HG02884 (cell line): ENCODE data around the gene PLPPR1.
A peak's percentile ranks its signal among the peaks of the same experiment; 100 is the strongest.
"Not testable (repeated sequence)": the region's sequence is repeated elsewhere in the genome, so short reads cannot be mapped to it uniquely, and the experiment has no call there.

Experiments
- ATAC-seq: cut with Tn5 transposase; IDR thresholded peaks from one replicate; pipeline ENCODE4 v1.9.1; 2021; ENCODE audit warnings: mild to moderate bottlenecking, moderate library complexity; ENCODE audit not compliant: unreplicated experiment

The PLPPR1 gene

DNA sequence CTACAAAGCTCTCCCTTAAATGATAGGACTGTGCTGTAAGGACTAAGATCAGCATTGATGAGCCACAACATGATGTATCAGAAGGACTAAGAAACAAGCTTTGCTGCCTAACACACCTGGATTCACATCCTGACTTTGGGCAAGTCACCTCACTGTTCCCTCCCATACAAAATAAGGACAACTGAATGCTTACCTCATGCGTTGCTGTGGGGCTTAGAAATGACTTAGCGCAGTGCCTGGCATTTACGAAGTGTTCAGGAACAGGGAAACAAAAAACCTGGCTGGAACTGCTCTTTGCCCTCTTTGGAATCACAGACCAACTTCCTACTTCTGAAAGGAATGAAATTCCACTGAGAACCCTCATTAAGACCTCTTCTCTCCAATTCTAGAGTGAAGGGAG is 242.6 kb downstream of the PLPPR1 start:
- no peak for ATAC-seq

DNA sequence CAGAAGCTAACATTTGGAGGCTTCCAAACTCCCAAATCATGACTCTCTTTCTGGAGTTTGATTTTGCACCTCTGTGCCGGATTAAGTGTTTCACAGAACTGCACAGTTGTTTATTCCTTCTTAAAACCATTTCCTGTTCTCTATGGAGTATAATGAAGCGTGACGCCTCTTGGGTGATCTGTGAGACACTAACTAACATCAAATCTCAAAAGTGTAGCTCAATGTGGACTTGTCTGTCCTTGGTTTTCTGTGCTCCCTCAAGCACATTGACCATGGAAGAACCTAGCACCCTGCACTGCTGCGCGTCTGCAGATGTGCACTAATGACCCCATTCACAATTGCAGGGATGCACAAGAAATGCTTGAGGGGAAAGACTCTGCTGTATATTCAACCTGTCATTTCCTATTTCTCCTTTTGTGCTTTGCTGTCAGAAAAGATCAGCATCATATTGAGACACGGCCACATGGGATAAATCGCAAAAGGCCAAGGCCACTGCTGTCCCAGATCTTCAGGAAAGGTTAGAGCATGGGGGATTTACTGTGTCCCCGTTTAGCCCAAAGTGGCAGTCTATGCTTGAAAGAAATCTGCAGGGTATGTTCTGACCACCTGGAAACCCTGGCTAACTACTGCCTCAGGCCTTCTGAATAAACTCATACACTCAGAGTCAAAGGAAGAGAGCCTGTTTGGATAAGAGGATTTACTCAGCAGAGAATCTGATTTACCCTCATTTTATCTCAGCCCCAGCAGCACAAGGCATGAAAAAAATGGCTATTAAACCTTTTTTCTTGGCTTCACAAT is 246.6 kb downstream of the PLPPR1 start:
- ATAC-seq, result no peak

DNA sequence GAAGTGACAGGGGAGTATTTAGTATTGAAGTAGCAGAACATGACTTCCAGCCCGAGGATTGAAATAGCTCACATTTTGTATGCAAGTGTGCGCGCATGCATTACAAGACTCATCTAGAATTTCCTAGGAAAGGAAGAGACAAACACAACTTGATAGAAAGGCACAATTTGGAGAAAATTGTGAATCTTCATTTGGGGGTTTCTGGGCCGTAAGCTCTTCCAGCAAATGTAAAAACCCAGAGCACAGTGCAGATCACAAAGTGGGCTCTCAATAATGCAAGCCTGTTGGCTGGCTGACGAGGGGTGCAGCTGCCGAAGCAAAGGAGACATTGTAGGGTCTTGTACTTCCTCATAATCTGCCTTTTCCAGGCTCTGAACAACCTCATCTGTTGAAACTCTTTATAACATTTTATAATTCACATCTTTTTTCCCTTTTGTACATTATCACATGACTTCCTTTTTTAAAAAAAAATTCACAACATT is 247.3 kb downstream of the PLPPR1 start:
- no peak for ATAC-seq

DNA sequence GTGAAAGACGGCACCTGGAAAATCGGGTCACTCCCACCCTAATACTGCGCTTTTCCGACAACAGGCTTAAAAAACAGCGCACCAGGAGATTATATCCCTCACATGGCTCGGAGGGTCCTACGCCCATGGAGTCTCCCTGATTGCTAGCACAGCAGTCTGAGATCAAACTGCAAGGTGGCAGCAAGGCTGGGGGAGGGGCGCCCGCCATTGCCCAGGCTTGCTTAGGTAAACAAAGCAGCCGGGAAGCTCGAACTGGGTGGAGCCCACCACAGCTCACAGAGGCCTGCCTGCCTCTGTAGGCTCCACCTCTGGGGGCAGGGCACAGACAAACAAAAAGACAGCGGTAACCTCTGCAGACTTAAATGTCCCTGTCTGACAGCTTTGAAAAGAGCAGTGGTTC is 262.5 kb downstream of the PLPPR1 start:
- not testable (repeated sequence) for ATAC-seq

DNA sequence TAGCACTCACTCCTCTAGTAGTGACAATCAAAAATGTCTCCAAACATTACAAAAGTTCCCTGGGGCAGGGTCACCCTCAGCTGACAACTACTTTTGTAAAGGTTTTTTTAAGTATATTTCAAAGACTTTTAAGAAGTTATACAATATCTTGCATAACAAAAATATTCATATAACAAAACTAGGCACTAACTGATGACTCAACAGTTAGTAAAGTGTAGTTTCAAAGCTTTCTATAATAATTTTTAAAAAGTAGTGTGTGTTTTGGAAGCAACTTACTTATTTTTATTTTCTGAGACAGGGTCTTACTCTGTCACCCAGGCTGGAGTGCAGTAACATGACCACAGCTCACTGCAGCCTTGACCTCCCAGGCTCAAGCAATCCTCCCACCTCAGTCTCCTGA is 271.4 kb downstream of the PLPPR1 start:
- no peak for ATAC-seq

DNA sequence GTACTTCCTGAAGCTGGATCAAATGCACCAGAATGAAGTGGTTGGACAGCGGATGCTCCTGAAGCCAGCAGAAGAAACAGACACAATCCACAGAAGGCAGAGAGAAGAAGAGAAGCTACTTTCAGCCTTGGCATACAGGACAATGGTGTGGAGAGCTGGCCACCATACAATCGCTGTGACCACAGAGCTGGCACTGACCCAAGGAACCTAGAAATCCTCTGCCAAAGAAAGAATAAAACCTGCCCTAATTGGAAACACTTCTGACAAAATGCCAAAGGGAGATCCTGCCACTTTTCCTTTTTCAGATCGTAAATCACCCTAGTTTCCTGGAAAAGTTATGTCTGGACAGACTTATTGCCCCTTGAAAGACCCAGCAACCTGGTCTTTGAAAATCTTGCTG is 278.5 kb downstream of the PLPPR1 start:
- ATAC-seq, result no peak

DNA sequence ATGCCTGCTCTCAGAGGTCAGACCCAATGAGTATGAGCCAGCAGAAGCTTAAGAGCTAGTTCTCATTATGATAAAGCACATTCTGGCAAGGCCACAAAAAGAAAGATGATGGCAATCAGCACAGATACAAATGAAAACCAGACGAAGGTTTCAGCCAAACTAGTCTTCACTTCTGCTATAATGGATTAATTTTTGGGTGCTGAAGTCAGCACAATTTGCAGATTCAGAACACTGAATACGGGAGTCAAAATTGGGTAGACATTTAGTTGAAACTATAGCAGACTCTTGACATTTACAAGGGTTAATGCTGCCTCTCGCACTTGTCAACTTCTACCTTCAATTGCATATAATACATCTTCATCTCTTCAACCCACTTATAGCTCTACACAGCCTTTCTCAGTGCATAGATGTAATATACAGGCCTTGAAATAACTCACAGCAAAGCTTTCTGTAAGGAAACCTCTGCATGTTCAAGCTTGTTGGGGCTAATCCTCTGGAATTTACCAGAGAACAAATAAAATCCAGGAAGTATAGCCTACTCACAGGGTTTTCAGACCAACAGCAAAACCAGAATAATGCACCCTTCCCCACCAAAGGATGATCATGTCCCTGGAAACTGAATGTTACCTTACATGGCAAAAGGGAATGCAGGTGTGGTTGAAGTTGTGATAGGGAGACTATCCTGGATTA is 279.1 kb downstream of the PLPPR1 start:
- ATAC-seq, result no peak

DNA sequence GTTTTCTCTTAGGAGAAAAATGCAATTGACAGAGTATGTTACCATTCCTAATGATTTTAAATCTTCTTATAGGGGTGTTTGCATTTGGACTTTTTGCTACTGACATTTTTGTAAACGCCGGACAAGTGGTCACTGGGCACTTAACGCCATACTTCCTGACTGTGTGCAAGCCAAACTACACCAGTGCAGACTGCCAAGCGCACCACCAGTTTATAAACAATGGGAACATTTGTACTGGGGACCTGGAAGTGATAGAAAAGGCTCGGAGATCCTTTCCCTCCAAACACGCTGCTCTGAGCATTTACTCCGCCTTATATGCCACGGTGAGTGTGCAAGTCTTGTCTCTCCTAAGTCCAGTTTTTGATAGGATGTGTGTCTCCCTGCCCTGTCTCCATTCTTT is 280.6 kb downstream of the PLPPR1 start:
- ATAC-seq, result no peak

DNA sequence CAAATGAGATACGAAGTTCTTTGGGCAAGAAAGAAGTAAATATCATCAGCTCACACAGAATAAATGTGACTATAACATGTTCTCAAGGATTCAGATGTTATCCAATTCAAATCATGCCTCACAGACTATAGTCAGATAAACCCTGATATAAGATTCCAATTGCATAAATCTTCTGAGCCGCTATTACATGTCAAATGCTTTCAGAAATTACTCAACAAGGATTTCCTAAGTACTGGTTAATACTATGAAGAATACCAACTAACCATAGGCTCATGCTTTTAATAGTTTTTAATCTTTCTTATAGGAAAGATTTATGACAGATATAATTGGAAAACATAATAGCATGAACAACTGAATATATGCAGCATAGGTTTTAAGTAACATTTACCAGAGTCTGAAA is 282.7 kb downstream of the PLPPR1 start:
- no peak for ATAC-seq

DNA sequence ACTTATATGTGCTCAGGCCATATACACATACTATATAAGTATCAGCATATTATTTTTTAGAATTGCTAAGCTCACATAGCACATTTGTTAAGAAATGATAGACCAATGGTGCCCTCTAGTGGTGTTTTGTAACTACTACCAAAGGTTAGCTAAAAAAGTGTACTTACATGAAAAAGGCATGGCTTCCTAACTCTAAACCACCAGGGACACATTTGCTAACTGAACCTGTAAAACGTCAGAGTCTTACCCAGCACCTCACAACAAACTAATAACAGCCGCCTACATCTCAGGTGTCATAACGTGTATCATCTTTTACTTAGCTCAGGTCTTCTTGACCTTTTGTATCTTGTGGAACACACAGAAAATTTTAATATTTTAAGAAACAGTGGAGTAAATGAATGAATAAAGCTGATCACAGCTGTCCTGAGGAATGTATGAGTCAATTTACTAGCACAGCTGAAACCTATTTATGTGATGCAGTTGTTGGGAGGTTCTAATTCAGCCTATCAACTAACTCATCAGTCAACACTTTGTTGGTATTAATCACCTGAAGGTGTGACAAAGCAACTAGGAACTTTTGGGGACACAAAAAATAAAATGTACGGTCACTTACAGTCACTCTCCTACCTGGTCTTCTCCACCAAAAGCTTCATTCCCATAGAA is 283.4 kb downstream of the PLPPR1 start:
- ATAC-seq, result peak; percentile 94

DNA sequence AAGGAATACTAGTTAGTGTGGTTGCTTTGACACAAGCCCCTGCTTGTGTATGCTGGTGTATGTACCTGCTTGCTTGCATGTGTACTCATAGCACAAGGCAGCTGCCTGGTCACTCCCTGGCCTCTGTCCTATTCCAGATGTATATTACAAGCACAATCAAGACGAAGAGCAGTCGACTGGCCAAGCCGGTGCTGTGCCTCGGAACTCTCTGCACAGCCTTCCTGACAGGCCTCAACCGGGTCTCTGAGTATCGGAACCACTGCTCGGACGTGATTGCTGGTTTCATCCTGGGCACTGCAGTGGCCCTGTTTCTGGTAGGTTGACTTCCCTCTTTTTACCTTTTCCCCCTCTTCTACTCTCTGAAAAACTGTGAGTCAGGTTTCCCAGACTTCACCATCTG is 284.1 kb downstream of the PLPPR1 start:
- ATAC-seq, result no peak

DNA sequence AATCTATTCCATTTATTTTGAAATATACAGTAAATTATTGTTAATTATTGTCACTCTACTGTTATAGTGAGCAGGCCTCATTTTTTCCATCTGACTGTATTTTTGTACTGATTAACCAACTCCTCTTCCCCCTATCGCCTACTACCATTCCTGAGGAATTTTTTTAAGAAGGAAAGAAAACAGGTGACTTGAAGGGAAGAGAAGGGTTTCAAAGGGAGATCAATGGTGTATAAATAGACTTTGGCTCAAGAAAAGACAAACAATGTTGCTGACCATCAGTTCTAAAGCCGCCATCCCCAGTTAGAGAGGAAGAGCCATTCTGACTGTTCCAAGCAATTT is 286.6 kb downstream of the PLPPR1 start:
- no peak for ATAC-seq

DNA sequence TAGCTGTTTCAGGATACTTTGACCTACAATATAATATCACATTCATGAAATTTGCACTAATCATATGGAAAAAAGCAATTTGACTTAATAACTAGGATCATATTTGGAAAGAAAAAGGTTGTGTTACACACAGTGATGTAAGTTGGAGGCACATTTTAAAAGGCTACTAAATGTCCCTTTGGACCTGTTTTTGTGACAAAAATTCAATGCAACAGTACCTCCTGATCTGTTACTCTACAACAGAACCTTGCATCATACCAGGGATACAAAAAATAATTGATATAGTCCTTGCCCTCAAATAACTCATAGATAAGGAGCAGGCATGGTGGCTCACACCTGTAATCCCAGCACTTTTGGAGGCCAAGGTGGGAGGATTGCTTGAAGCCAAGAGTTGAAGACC is 289.2 kb downstream of the PLPPR1 start:
- ATAC-seq, result no peak

DNA sequence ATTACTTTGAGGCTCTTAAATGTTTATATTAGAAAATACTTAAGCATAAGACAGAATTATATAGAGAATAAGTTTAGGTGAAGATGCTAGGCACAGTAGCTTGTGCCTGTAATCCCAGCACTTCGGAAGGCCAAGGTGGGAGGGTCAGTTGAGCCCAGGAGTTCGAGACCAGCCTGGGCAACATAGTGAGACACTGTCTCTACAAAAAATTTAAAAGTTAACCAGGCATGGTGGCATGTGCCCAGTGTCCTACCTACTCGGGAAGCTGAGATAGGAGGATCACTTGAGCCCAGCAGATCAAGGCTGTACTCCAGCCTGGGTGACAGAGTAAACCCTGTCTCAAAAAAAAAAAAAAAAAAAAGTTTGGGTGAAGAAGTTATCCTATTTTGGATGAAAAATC is 294.6 kb downstream of the PLPPR1 start:
- ATAC-seq, result no peak

DNA sequence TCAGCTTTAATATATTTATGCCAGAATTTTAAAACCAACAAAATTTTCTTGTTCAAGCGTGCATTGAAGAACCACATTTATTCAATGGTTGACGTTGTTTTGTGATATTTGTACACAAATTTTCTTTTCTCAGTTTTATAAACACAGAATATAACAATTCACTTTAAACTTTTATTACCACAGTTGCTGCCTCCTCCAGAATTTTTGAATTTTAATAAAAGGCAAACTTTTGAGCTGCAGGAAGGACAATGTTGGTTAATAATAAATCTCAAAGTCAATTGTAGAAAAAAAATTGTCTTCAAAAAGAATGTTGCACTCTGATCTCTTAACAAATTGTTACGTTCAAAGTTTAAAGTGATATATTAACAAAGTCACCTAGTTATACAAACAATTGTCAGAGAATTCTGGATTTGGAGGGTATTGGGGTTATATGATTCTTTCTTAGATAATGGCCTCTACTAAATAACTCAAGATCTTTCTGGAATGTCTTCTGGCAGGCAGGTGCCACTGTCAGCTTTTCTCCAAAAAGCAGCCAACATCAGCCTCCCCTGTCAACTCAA is 295.8 kb downstream of the PLPPR1 start:
- no peak for ATAC-seq

DNA sequence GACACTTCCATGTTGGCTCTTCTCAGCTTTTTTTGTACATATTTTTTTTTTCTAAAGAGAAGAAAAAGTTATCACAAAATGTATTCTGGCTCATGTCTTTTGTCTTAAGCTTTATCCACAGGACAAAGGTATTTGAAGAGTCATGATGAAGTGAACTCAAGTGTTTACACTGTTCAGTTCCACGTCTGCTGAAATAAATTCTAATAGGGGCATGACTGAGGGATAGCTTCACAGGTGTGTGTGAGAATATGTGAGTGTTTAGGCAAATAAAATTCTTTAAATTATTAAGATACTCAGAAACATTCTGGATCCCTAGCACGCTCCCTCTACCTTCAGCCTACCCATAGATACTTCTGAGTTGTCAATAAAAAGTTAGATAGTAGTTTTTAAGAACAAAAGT is 296.5 kb downstream of the PLPPR1 start:
- no peak for ATAC-seq

DNA sequence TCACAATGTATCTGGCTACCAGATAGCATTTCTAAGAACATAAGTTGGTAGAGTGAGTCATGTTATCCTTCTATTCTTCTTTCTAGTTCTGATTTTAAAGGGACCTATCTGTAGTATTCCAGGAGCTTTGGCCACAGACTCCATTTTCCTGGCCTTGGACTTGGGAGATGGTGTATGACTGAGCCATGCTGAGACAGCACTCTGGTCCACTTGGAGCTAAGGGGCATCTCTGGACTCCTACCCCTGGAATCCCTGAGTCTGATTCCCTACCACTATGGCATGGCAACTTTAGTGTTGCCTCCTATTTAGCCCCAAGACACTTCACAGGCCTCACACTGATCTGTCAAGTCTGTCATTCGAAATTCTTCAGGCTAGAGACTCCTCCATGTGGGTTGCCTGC is 297.5 kb downstream of the PLPPR1 start:
- no peak for ATAC-seq

DNA sequence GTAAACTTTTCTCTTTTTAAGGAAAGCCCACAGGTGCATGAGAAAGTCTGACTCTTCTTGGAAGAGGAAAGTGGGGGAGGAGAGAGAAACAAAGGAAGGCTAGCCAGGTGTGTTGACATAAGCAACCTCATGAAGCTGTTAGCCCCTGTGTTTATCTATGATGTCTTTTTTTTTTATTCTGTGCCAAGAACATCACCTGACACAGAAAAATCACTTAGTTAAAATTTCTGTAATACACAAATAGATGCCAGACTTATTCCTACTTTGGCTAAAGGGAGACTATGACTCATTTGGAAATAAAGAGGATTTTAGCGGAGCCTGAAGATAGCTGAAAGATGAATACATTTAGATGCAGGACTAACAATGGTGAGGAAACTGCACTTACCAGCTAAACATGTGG is 298.0 kb downstream of the PLPPR1 start:
- ATAC-seq, result no peak

DNA sequence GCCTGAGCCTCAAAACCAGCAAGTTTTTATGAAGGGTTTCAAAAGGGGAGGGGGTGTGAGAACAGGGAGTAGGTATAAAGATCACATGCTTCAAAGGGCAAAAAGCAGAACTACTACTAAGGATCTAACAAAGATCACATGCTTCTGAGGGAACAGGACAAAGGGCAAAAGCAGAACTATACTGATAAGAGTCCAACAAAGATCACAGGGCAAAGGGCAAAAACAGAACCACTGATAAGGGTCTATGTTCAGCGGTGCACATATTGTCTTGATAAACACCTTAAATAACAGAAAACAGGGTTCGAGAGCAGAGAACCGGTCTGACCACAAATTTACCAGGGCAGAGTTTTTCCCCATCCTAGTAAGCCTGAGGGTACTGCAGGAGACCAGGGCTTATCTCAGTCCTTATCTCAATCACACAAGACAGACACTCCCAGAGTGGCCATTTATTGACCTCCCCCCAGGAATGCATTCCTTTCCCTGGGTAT is 298.9 kb downstream of the PLPPR1 start:
- ATAC-seq, result not testable (repeated sequence)

DNA sequence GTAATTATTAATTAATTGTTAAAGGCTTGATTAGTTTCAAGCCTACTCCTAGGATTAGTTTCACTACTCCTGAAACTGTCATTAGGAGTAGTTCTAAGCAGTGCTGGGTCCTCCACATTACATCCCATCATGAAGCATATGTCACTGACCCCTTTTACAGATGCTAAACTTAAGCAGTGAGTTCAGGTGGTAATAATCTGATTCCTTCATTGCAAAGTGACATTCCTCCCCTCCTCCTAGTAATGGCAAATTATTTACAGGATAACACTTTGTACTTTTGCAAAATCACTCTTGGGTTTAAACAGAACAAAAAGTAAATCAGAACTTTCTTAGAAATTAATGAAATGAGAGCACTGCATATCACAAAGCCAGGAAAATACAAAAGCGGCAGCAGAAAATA is 303.8 kb downstream of the PLPPR1 start:
- ATAC-seq, result no peak

DNA sequence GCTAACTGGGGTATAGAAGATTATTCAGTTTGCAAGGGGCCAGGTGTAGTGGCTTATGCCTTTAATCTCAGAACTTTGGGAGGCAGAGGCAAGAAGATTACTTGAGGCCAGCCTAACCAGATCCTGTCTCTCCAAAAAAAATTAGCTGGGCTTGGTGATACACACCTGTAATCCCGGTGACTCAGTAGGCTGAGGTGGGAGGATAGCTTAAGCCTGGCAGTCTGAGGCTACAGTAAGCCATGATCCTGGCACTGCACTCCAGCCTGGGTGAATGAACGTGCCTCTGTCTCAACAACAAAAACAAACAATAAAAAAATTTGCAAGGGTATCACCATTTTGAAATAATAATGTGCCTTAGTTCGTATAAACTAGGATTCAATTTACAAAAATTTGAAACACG is 305.0 kb downstream of the PLPPR1 start:
- ATAC-seq, result no peak
